C4-2B (cell line): ENCODE data around the gene TMX2.

Experiments used
- CTCF ChIP-seq: fragments of 450-650 bp; conservative IDR thresholded peaks from 2 replicates; pipeline ENCODE4 v1.5.1; 2017; ENCODE audit warnings: mild to moderate bottlenecking
- ZFX ChIP-seq: fragments of 450-650 bp; IDR thresholded peaks from 2 replicates; pipeline ENCODE4 v1.6.1; 2017

GRCh38 chr11:57709802-57710367, 2.5 kb upstream of the TMX2 start:
- TF ChIP-seq CTCF (no peak), ZFX (no peak)
